Mesenchymal stem cell (in vitro differentiated cells and primary cell): ENCODE results near the gene TDP1.

Source experiments
- DNase-seq: peaks from one replicate; pipeline ENCODE4 v3.0.0-alpha.2; 2013
- H2AFZ ChIP-seq: one replicate; pipeline ENCODE4 v1.6.1; 2013; ENCODE audit warnings: low read depth, mild to moderate bottlenecking, control low read depth, inconsistent platforms, low read length, moderate library complexity
- H2AK5ac ChIP-seq: 2 replicates; pipeline ENCODE4 v1.6.1; 2013; ENCODE audit warnings: low read length, moderate library complexity, mild to moderate bottlenecking, inconsistent platforms; ENCODE audit not compliant: severe bottlenecking
- H2BK120ac ChIP-seq: one replicate; pipeline ENCODE4 v1.6.1; 2013; ENCODE audit warnings: low read depth, mild to moderate bottlenecking, inconsistent platforms, low read length, moderate library complexity
- H2BK12ac ChIP-seq, 2 experiments: one replicate each; pipeline ENCODE4 v1.6.1; 2013; ENCODE audit warnings: inconsistent platforms in 2 of 2, low read length in 2 of 2, mild to moderate bottlenecking in 2 of 2, moderate library complexity in 2 of 2, control low read depth in 1 of 2
- H2BK15ac ChIP-seq: one replicate; pipeline ENCODE4 v1.6.1; 2013; ENCODE audit warnings: mild to moderate bottlenecking, low read depth, inconsistent platforms; ENCODE audit not compliant: poor library complexity, severe bottlenecking
- H2BK5ac ChIP-seq: 2 replicates; pipeline ENCODE4 v1.6.1; 2013; ENCODE audit warnings: low read depth, mild to moderate bottlenecking, low read length, control low read depth, inconsistent platforms; ENCODE audit not compliant: poor library complexity, severe bottlenecking
- H3K14ac ChIP-seq, 2 experiments: one replicate each; pipeline ENCODE4 v1.6.1; 2013; ENCODE audit warnings: inconsistent platforms in 2 of 2, low read length in 2 of 2, control low read depth in 1 of 2, mild to moderate bottlenecking in 1 of 2, moderate library complexity in 1 of 2
- H3K18ac ChIP-seq, 2 experiments: one replicate each; pipeline ENCODE4 v1.6.1; 2013; ENCODE audit warnings: inconsistent platforms in 2 of 2, low read length in 2 of 2, control low read depth in 1 of 2, low read depth in 1 of 2, mild to moderate bottlenecking in 1 of 2
- H3K23ac ChIP-seq, 2 experiments: one replicate each; pipeline ENCODE4 v1.6.1; 2013; ENCODE audit warnings: inconsistent platforms in 2 of 2, low read length in 2 of 2, mild to moderate bottlenecking in 2 of 2, moderate library complexity in 2 of 2, control low read depth in 1 of 2
- H3K27ac ChIP-seq: 2 replicates; pipeline ENCODE4 v1.5.1; 2013; ENCODE audit warnings: mild to moderate bottlenecking, moderate library complexity, low read length, control low read depth, inconsistent platforms; ENCODE audit not compliant: poor library complexity, severe bottlenecking
- H3K27me3 ChIP-seq, 2 experiments: 2 replicates each; pipeline versions ENCODE4 v1.6.1 to v1.7.0; 2013; ENCODE audit warnings: low read length in 2 of 2, mild to moderate bottlenecking in 2 of 2, moderate library complexity in 2 of 2, control low read depth in 1 of 2, inconsistent platforms in 1 of 2; ENCODE audit not compliant: control insufficient read depth in 1 of 2, insufficient read depth in 1 of 2
- H3K36me3 ChIP-seq, 2 experiments: 2 replicates each; pipeline versions ENCODE4 v1.6.1 to v1.7.0; 2013; ENCODE audit warnings: low read length in 2 of 2, control low read depth in 1 of 2, inconsistent platforms in 1 of 2, low read depth in 1 of 2, mild to moderate bottlenecking in 1 of 2; ENCODE audit not compliant: insufficient read depth in 2 of 2, control insufficient read depth in 1 of 2
- H3K4ac ChIP-seq, 2 experiments: one replicate each; pipeline ENCODE4 v1.6.1; 2013; ENCODE audit warnings: inconsistent platforms in 2 of 2, low read length in 2 of 2, mild to moderate bottlenecking in 2 of 2, moderate library complexity in 2 of 2, control low read depth in 1 of 2, low read depth in 1 of 2
- H3K4me1 ChIP-seq: 2 replicates; pipeline ENCODE4 v1.6.1; 2013; ENCODE audit warnings: low read depth, low read length, control low read depth; ENCODE audit not compliant: control insufficient read depth, insufficient read depth
- H3K4me2 ChIP-seq: 2 replicates; pipeline ENCODE4 v1.6.1; 2013; ENCODE audit warnings: low read length, mild to moderate bottlenecking, inconsistent platforms; ENCODE audit not compliant: poor library complexity, severe bottlenecking
- H3K4me3 ChIP-seq, 2 experiments: 2 replicates each; pipeline versions ENCODE4 v1.5.1 to v1.7.0; 2013; ENCODE audit warnings: low read length in 2 of 2, mild to moderate bottlenecking in 2 of 2, control low read depth in 1 of 2, low read depth in 1 of 2; ENCODE audit not compliant: insufficient read depth in 1 of 2
- H3K79me1 ChIP-seq: replicated peaks from 2 replicates; pipeline ENCODE4 v1.6.1; 2013; ENCODE audit warnings: mild to moderate bottlenecking, control low read depth, low read length, inconsistent platforms; ENCODE audit not compliant: poor library complexity, severe bottlenecking
- H3K9ac ChIP-seq: 2 replicates; pipeline ENCODE4 v1.7.0; 2013; ENCODE audit warnings: mild to moderate bottlenecking, low read length, moderate library complexity
- H3K9me3 ChIP-seq: 2 replicates; pipeline ENCODE4 v1.7.0; 2013; ENCODE audit warnings: mild to moderate bottlenecking, low read length; ENCODE audit not compliant: control insufficient read depth
- H4K8ac ChIP-seq: one replicate; pipeline ENCODE4 v1.6.1; 2013; ENCODE audit warnings: inconsistent platforms, mild to moderate bottlenecking, low read length, moderate library complexity
- H4K91ac ChIP-seq: one replicate; pipeline ENCODE4 v1.6.1; 2013; ENCODE audit warnings: mild to moderate bottlenecking, low read length, inconsistent platforms
- WGBS: methylation state at CpG from one replicate; pipeline ENCODE4 v1.1.7; 2013; ENCODE audit warnings: mixed read lengths; 5-methylcytosine and 5-hydroxymethylcytosine counted together

TDP1 gene

DNA sequence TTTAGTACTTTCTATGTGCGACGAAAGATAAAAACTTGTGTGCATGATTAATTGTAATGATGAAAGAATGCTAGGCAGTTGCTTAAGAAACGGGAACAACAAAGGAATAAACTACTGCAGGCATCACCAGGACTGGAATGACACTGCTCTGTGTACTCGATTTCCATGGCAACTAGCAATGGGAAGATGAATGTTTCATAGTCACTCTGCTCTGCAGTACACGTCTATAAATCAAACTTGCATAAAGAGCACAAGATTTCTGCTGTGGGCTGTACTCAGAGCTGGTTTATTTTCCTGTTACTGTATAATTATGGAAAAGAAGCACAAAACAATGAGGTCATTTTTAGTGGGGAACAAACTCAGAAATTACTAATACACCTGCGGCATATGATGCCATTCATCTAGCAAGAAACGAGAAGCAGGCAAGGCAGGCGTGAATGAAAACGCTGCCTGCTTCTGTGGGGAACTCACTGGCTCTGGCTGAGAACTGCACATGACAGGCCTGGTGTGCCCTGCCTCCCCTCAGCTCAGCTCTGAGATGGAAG, 43.0 kb upstream of the TDP1 start:
- Histone ChIP-seq H2BK12ac (peak overlapping the region in 1 of 2 experiments; percentile 67), H3K4me1 (peaks cover 10% of the 10 kb centered on the region), H2AFZ (no peak overlapping the region), H3K79me1 (no peaks in the 10 kb centered on the region), H3K27me3 (no peaks in the 10 kb centered on the region), H3K18ac (no peak overlapping the region), H3K4me2 (no peak overlapping the region), H2BK5ac (no peak overlapping the region), H4K91ac (no peak overlapping the region), H3K9ac (peak overlapping the region; percentile 93), H3K14ac (no peak overlapping the region), H3K4ac (peak overlapping the region in 1 of 2 experiments; percentile 44), H2BK15ac (no peak overlapping the region), H2AK5ac (no peak overlapping the region), H3K27ac (peak overlapping the region; percentile 13), H3K23ac (no peak overlapping the region), H2BK120ac (no peak overlapping the region), H3K4me3 (no peak overlapping the region), H3K36me3 (no peaks in the 10 kb centered on the region), H3K9me3 (no peaks in the 10 kb centered on the region), H4K8ac (no peak overlapping the region)
- peak; percentile 99 for DNase-seq
- 31% methylated on average over 8 of the region's 9 CpGs for WGBS

DNA sequence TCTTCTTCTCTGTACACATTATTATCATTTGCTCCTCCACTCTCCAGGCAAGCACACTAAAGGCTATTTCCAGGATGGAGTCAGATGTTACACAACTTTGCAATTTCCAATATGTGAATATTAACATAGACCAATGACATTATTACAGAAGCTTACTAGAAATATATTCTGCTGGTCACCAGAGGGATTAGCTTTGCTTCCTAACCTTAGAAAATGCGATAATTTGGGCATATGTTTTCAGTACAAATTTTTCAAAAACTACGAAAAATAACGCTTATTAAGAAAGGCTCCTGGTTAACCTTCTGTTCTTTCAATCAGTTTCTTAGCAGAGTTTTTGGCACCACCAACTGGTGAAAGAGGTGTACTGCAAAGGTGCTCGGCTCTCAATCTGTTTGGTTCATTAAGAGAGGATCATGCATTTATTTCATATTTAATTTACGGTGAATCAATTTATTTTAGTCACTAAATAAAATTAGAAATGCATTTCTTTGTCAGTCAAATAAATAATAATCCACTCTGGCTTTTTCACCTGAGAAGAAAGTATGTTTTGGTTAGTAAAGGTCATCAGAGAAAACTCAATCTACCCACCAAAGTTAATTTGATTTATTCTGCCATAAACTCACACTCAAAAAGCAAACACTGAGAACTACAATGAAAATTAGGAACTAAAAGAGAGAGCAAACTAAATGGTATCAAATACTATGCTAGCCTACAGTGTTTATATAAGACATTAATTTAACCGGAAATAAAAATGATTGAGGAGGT, 40.4 kb upstream of the TDP1 start:
- 42% methylated on average over 3 of the region's 6 CpGs for WGBS
- Histone ChIP-seq H3K27me3 (no peaks in the 10 kb centered on the region), H3K4me2 (no peak overlapping the region)

DNA sequence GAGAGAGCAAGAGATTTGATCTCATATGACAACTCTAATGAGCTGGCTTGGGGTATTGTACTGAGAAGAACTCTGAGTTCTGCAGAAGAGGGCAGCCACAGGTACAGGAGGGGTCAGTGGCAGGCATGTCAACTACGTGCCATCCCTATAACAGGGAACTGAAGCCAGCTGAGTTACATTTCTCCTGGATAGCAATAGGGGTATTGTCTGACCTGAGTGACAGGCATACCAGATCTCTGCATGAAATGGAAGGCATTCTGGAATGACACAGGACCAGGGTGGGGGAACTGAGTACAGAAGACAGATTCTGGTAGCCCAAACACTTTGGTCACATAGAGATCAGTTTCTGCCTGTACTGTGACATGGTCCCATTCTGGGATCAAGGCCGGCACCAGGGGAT, 37.0 kb upstream of the TDP1 start:
- H4K91ac ChIP-seq = no peak overlapping the region
- no peak for DNase-seq
- H3K14ac ChIP-seq = no peak overlapping the region
- no peak overlapping the region for H2AFZ ChIP-seq
- WGBS = 92% methylated on average over 2 of the region's 2 CpGs
- H3K4me3 ChIP-seq = no peak overlapping the region
- no peak overlapping the region for H3K23ac ChIP-seq
- H3K4me1 ChIP-seq = no peaks in the 10 kb centered on the region
- H3K27ac ChIP-seq = no peak overlapping the region
- H3K9me3 ChIP-seq = no peaks in the 10 kb centered on the region
- H2BK15ac ChIP-seq = no peak overlapping the region
- no peak overlapping the region for H2BK12ac ChIP-seq
- no peak overlapping the region for H2AK5ac ChIP-seq
- H2BK5ac ChIP-seq = no peak overlapping the region
- H3K18ac ChIP-seq = no peak overlapping the region
- H3K4ac ChIP-seq = no peak overlapping the region
- H3K27me3 ChIP-seq = no peaks in the 10 kb centered on the region
- no peak overlapping the region for H3K4me2 ChIP-seq
- H3K79me1 ChIP-seq = no peaks in the 10 kb centered on the region
- H4K8ac ChIP-seq = no peak overlapping the region
- no peaks in the 10 kb centered on the region for H3K36me3 ChIP-seq
- no peak overlapping the region for H2BK120ac ChIP-seq
- no peak overlapping the region for H3K9ac ChIP-seq

More for the DNA sequence above, 40.4 kb upstream of the TDP1 start:
- Histone ChIP-seq H2BK5ac (no peak overlapping the region), H2BK120ac (no peak overlapping the region), H2BK12ac (no peak overlapping the region), H3K14ac (no peak overlapping the region), H3K23ac (no peak overlapping the region), H3K4me1 (peaks cover 9% of the 10 kb centered on the region), H3K36me3 (no peaks in the 10 kb centered on the region), H3K79me1 (no peaks in the 10 kb centered on the region), H3K4ac (no peak overlapping the region), H2AFZ (no peak overlapping the region), H4K91ac (no peak overlapping the region), H2AK5ac (no peak overlapping the region), H3K9me3 (no peaks in the 10 kb centered on the region), H4K8ac (no peak overlapping the region), H2BK15ac (no peak overlapping the region), H3K18ac (no peak overlapping the region), H3K27ac (no peak overlapping the region), H3K9ac (peak overlapping the region; percentile 77), H3K4me3 (no peak overlapping the region)
- peak; percentile 83 for DNase-seq

DNA sequence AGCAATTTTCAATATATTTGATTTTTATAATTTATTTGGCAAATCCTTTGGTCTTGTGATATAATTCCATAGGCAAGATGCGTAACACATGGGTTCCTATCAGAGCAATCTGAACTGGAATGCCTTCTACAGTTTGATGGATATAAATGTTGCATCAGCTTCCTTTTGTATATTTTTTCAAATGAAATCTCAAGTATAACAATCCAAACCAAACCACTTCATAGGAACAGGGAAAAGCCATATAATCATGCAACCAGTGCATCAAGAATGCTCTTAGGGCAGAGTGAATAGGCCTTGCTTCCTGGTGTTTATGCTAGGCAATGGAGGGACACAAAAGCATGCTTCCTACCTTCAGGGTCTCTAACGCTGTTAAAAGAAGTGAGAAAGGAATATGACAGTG, 35.7 kb upstream of the TDP1 start:
- Histone ChIP-seq H3K79me1 (no peaks in the 10 kb centered on the region), H2AFZ (no peak overlapping the region)

More for the DNA sequence above, 35.7 kb upstream of the TDP1 start:
- no peaks in the 10 kb centered on the region for H3K9me3 ChIP-seq
- no peak overlapping the region for H2BK5ac ChIP-seq
- H3K4me1 ChIP-seq = no peaks in the 10 kb centered on the region
- H3K36me3 ChIP-seq = peaks cover 0 to 5% of the 10 kb centered on the region in 2 experiments
- no peak overlapping the region for H2BK15ac ChIP-seq
- H4K91ac ChIP-seq = no peak overlapping the region
- no peak overlapping the region for H3K23ac ChIP-seq
- H4K8ac ChIP-seq = no peak overlapping the region
- no peak overlapping the region for H3K4me2 ChIP-seq
- H3K4ac ChIP-seq = no peak overlapping the region
- H2BK12ac ChIP-seq = no peak overlapping the region
- no peak for DNase-seq
- no peak overlapping the region for H2BK120ac ChIP-seq
- H2AK5ac ChIP-seq = no peak overlapping the region
- H3K4me3 ChIP-seq = no peak overlapping the region
- no peak overlapping the region for H3K27ac ChIP-seq
- H3K18ac ChIP-seq = no peak overlapping the region
- no peak overlapping the region for H3K14ac ChIP-seq
- 63% methylated on average over 1 of the region's 2 CpGs for WGBS
- no peak overlapping the region for H3K9ac ChIP-seq
- H3K27me3 ChIP-seq = no peaks in the 10 kb centered on the region
